ENCODE results near the gene NKTR.

DNA sequence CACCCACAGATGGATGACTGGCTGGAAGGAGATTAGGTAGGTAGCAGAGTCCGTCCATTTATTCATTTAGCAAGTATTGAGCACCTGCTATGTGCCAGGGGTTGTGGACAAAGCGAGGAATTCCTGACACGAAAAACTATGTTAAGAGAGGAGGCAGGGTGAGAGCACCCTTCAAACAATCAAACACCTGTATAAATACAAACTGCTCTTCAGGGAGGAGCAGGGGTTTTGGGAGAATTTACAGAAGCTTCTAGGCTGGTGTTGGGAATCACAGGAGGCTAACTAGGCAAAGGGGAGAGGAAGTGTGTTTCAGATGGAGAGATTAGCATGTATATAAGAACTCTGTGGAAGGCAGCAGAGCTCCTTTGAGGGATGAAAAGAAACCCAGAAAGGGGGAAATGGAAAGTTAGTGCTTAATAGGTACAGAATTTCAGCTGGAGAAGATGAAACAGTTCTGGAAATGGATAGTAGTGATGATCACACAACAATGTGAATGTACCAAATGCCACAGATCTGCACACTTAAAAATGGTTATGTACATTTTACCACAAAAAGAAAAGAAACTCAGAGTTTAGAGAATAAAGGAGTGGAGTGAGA is 17.9 kb upstream of the NKTR start:
- TF ChIP-seq CTCF (conservative IDR thresholded peaks at IDR 0.05; ENCODE audit: low read depth, low read length) (no peak), EZH2 (IDR thresholded peaks at IDR 0.05; ENCODE audit: borderline replicate concordance, low read depth, low read length, poor library complexity, severe bottlenecking) (no peak)

Measured in A673 (cell line).